IMR-90 (cell line): ENCODE data around the gene INSL3. TPM values are rescaled to one million over a fixed set of nuclear protein-coding genes. Genes with fewer than 3 reads are reported as not detected.

Experiments
- ATAC-seq: fragments of 200-7000 bp; cut with Tn5 transposase; 2 replicates; pipeline ENCODE4 v1.9.1; 2020; ENCODE audit warnings: low read depth, mild to moderate bottlenecking, moderate library complexity
- BruUV-seq: library from RNA; stranded (reverse); fragments of 400-500 nt; replicated peaks from 2 replicates; lab custom pipeline; 2021; lab: Mats Ljungman, UMichigan
- CTCF ChIA-PET: fragments of 300-600 bp; formaldehyde crosslinking; extraction: SDS; loops from one replicate; lab custom pipeline; 2021; ENCODE audit warnings: antibody characterized with exemption; lab: Yijun Ruan, JAX
- POLR2A ChIA-PET: fragments of 300-600 bp; sonication (Branson Sonifier 250); formaldehyde crosslinking; loops from one replicate; lab custom pipeline; 2022; ENCODE audit warnings: antibody characterized with exemption; ENCODE audit not compliant: unreplicated experiment; lab: Charles Lee
- DNase-seq: peaks from one replicate; pipeline ENCODE4 v3.0.0; 2013
- H2AFZ ChIP-seq: replicated peaks from 2 replicates; pipeline ENCODE3; 2013; ENCODE audit warnings: low read length, mild to moderate bottlenecking; ENCODE audit not compliant: poor library complexity
- H2AK5ac ChIP-seq: 2 replicates; pipeline ENCODE4 v1.6.1; 2013; ENCODE audit warnings: low read depth, low read length, inconsistent platforms
- H2AK9ac ChIP-seq: replicated peaks from 2 replicates; pipeline ENCODE3; 2013; ENCODE audit warnings: mild to moderate bottlenecking, low read depth, low read length, moderate library complexity; ENCODE audit not compliant: poor library complexity
- H2BK120ac ChIP-seq: 2 replicates; pipeline ENCODE4 v1.6.1; 2013; ENCODE audit warnings: low read depth, low read length, inconsistent platforms
- H2BK15ac ChIP-seq: 3 replicates; pipeline ENCODE4 v1.6.1; 2013; ENCODE audit warnings: low read depth, low read length, inconsistent platforms
- H2BK20ac ChIP-seq: 2 replicates; pipeline ENCODE4 v1.6.1; 2013; ENCODE audit warnings: low read depth, mild to moderate bottlenecking, inconsistent platforms, low read length, moderate library complexity
- H2BK5ac ChIP-seq: 2 replicates; pipeline ENCODE4 v1.6.1; 2013; ENCODE audit warnings: mild to moderate bottlenecking, low read depth, low read length, inconsistent platforms; ENCODE audit not compliant: poor library complexity, severe bottlenecking
- H3K14ac ChIP-seq: replicated peaks from 2 replicates; pipeline ENCODE4 v1.6.1; 2013; ENCODE audit warnings: low read depth, low read length, inconsistent platforms
- H3K18ac ChIP-seq: 2 replicates; pipeline ENCODE4 v1.6.1; 2013; ENCODE audit warnings: low read depth, low read length, control low read depth
- H3K23ac ChIP-seq: 2 replicates; pipeline ENCODE4 v1.6.1; 2013; ENCODE audit warnings: low read depth, low read length, inconsistent platforms
- H3K27ac ChIP-seq: 2 replicates; pipeline ENCODE4 v1.5.1; 2013; ENCODE audit warnings: mild to moderate bottlenecking, control low read depth, low read length; ENCODE audit not compliant: insufficient read depth
- H3K27me3 ChIP-seq: 2 replicates; pipeline ENCODE4 v1.6.1; 2013; ENCODE audit warnings: low read length; ENCODE audit not compliant: control insufficient read depth, insufficient read depth
- H3K36me3 ChIP-seq: 2 replicates; pipeline ENCODE4 v1.6.1; 2013; ENCODE audit warnings: low read length, mixed read lengths; ENCODE audit not compliant: control insufficient read depth, insufficient read depth
- H3K4ac ChIP-seq: 2 replicates; pipeline ENCODE4 v1.6.1; 2013; ENCODE audit warnings: low read depth, low read length, inconsistent platforms
- H3K4me1 ChIP-seq: 2 replicates; pipeline ENCODE4 v1.6.1; 2013; ENCODE audit warnings: low read length, mixed read lengths; ENCODE audit not compliant: control insufficient read depth, insufficient read depth
- H3K4me2 ChIP-seq: 2 replicates; pipeline ENCODE4 v1.6.1; 2013; ENCODE audit warnings: low read depth, mild to moderate bottlenecking, control low read depth, low read length, moderate library complexity
- H3K4me3 ChIP-seq: 2 replicates; pipeline ENCODE4 v1.5.1; 2013; ENCODE audit warnings: low read depth, mild to moderate bottlenecking, control low read depth, low read length, moderate library complexity; ENCODE audit not compliant: insufficient read depth
- H3K56ac ChIP-seq: 2 replicates; pipeline ENCODE4 v1.6.1; 2013; ENCODE audit warnings: low read length, inconsistent platforms; ENCODE audit not compliant: insufficient read depth; ENCODE audit errors: extremely low read depth
- H3K79me1 ChIP-seq, 2 experiments: 2 replicates each; pipeline ENCODE4 v1.6.1; 2013; ENCODE audit warnings: low read length in 2 of 2, inconsistent platforms in 1 of 2, low read depth in 1 of 2
- H3K9ac ChIP-seq: 2 replicates; pipeline ENCODE4 v1.6.1; 2013; ENCODE audit warnings: low read depth, low read length, control low read depth
- H3K9me1 ChIP-seq: 2 replicates; pipeline ENCODE4 v1.6.1; 2013; ENCODE audit warnings: low read length, inconsistent platforms; ENCODE audit not compliant: insufficient read depth
- H3K9me3 ChIP-seq: 2 replicates; pipeline ENCODE4 v1.6.1; 2013; ENCODE audit warnings: low read length; ENCODE audit not compliant: control insufficient read depth, insufficient read depth
- H4K20me1 ChIP-seq: 2 replicates; pipeline ENCODE4 v1.6.1; 2013; ENCODE audit warnings: low read length, inconsistent platforms; ENCODE audit not compliant: insufficient read depth
- H4K5ac ChIP-seq: 2 replicates; pipeline ENCODE4 v1.6.1; 2013; ENCODE audit warnings: mild to moderate bottlenecking, low read depth, low read length, control low read depth
- H4K8ac ChIP-seq, 2 experiments: 2 replicates each; pipeline ENCODE4 v1.6.1; 2013; ENCODE audit warnings: low read depth in 2 of 2, low read length in 2 of 2, control low read depth in 1 of 2, inconsistent platforms in 1 of 2
- H4K91ac ChIP-seq: 2 replicates; pipeline ENCODE4 v1.6.1; 2013; ENCODE audit warnings: low read depth, low read length, inconsistent platforms; ENCODE audit not compliant: insufficient read depth
- CTCF ChIP-seq: conservative IDR thresholded peaks from 2 replicates; pipeline ENCODE4 v1.5.1; 2012; ENCODE audit warnings: mild to moderate bottlenecking, low read depth, low read length, improper control_type of control experiment
- MAFK ChIP-seq: IDR thresholded peaks from 2 replicates; pipeline ENCODE4 v1.6.1; 2012; ENCODE audit warnings: low read depth, low read length, improper control_type of control experiment
- NFE2L2 ChIP-seq: fragments of 150-350 bp; IDR thresholded peaks from 2 replicates; pipeline ENCODE4 v1.6.1; 2016; ENCODE audit warnings: low read depth, mild to moderate bottlenecking, low read length
- RAD21 ChIP-seq: IDR thresholded peaks from 2 replicates; pipeline ENCODE4 v1.6.1; 2012; ENCODE audit warnings: low read length, improper control_type of control experiment
- USF2 ChIP-seq: fragments of 150-350 bp; IDR thresholded peaks from 2 replicates; pipeline ENCODE4 v1.6.1; 2017; ENCODE audit warnings: mild to moderate bottlenecking, antibody characterized with exemption, low read length, low read depth
- whole genome bisulfite sequencing, 2 experiments: methylation state at CpG; one replicate each; pipeline versions ENCODE4 v1.1.5 to v1.1.7; 2013; ENCODE audit warnings: missing lambda C conversion rate in 2 of 2; ENCODE audit not compliant: insufficient read length in 1 of 2; ENCODE audit errors: extremely low coverage in 2 of 2; 5-methylcytosine and 5-hydroxymethylcytosine counted together
- dilution Hi-C: fragments of 300-500 bp; cut with HindIII; formaldehyde crosslinking; loops from one replicate; pipeline ENCODE4 v1.14.3; 2018; ENCODE audit warnings: low sequenced_read_pairs; ENCODE audit not compliant: unreplicated experiment
- in situ Hi-C: fragments of 300-500 bp; cut with MboI; formaldehyde crosslinking; loops from 3 replicates; pipeline ENCODE4 v1.14.3; 2019; ENCODE audit warnings: low sequenced_read_pairs, inconsistent platforms, mixed read lengths
- intact Hi-C: fragments of 100-400 bp; cut with micrococcal nuclease; formaldehyde crosslinking; loops from 2 replicates; pipeline ENCODE4 v1.10.0; 2022
- polyA plus RNA-seq, 3 experiments: library from polyadenylated mRNA; depleted of rRNA; stranded (reverse); fragments of >200 nt; gene quantifications; 2 replicates each; pipeline ENCODE4 v1.2.3, GENCODE V29; 2012; ENCODE audit warnings: low replicate concordance in 1 of 3
- total RNA-seq: library from RNA; depleted of rRNA; stranded (reverse); fragments of >200 nt; gene quantifications from 2 replicates; pipeline ENCODE4 v1.2.3, GENCODE V29; 2012

INSL3 gene
- total and polyA plus RNA-seq, 2 of the 4 experiments (the other 2 are of a cell fraction): not detected

GRCh38 chr19:17835182-17836006 is 14.1 kb upstream of the INSL3 start:
- H3K9ac ChIP-seq: no peak overlapping the region
- H3K56ac ChIP-seq: no peak overlapping the region
- ATAC-seq (no peak), DNase-seq (no peak)
- no peaks in the 10 kb centered on the region for H3K36me3 ChIP-seq
- H3K79me1 ChIP-seq: no peaks in the 10 kb centered on the region
- intact Hi-C loops (no loop called here), in situ Hi-C loops (no loop called here), dilution Hi-C loops (no loop called here)
- POLR2A ChIA-PET: no interaction called here
- H2BK120ac ChIP-seq: no peak overlapping the region
- TF ChIP-seq USF2: no peak
- TF ChIP-seq CTCF: no peak
- TF ChIP-seq NFE2L2: no peak
- TF ChIP-seq MAFK: no peak
- no peak for TF ChIP-seq RAD21
- H4K8ac ChIP-seq: no peak overlapping the region
- H3K18ac ChIP-seq: no peak overlapping the region
- no peak overlapping the region for H3K4ac ChIP-seq
- no peak overlapping the region for H2BK15ac ChIP-seq
- H2BK5ac ChIP-seq: no peak overlapping the region
- H3K27me3 ChIP-seq: peaks cover 47% of the 10 kb centered on the region
- no peak overlapping the region for H4K5ac ChIP-seq
- H2BK20ac ChIP-seq: no peak overlapping the region
- no peak overlapping the region for H3K4me2 ChIP-seq
- H2AFZ ChIP-seq: no peak overlapping the region
- H3K4me1 ChIP-seq: peaks cover 2% of the 10 kb centered on the region; the same call in 1 of the 2 replicates
- H4K20me1 ChIP-seq: no peaks in the 10 kb centered on the region
- H3K4me3 ChIP-seq: no peak overlapping the region
- H3K27ac ChIP-seq: no peak overlapping the region
- no peaks in the 10 kb centered on the region for H3K9me3 ChIP-seq
- H3K9me1 ChIP-seq: no peaks in the 10 kb centered on the region
- no peak overlapping the region for H2AK5ac ChIP-seq
- H3K14ac ChIP-seq: no peak overlapping the region
- no CpG with 5 or more reads among the region's 8 CpGs for WGBS, 2 experiments
- H2AK9ac ChIP-seq: no peak overlapping the region
- H4K91ac ChIP-seq: no peak overlapping the region
- no TSS peak for BruUV-seq
- CTCF ChIA-PET: no interaction called here
- no peak overlapping the region for H3K23ac ChIP-seq
